GM12878 (cell line): ENCODE measurements around the gene AGTRAP. TPM values are rescaled to one million over a fixed set of nuclear protein-coding genes. Genes with fewer than 3 reads are reported as not detected.

ENCODE experiments used
- ATAC-seq: fragments of 200-7000 bp; cut with Tn5 transposase; 3 replicates; pipeline ENCODE4 v1.9.1; 2020; ENCODE audit warnings: mild to moderate bottlenecking, moderate library complexity
- BruUV-seq: library from RNA; stranded (reverse); fragments of 400-500 nt; replicated peaks from 2 replicates; lab custom pipeline; 2021; lab: Mats Ljungman, UMichigan
- CTCF ChIA-PET: fragments of 300-600 bp; sonication (Branson Sonifier 250); formaldehyde crosslinking; extraction: SDS; loops from one replicate; lab custom pipeline; 2021; ENCODE audit warnings: inconsistent platforms; lab: Yijun Ruan, JAX
- POLR2A ChIA-PET: fragments of 350-600 bp; formaldehyde crosslinking; extraction: SDS; loops from one replicate; lab custom pipeline; 2021; ENCODE audit warnings: inconsistent platforms; lab: Charles Lee
- RAD21 ChIA-PET: fragments of 300-600 bp; sonication (Branson Sonifier 250); formaldehyde crosslinking; loops from one replicate; lab custom pipeline; 2023; ENCODE audit warnings: antibody characterized with exemption; ENCODE audit not compliant: unreplicated experiment; lab: Charles Lee
- SMC1A ChIA-PET: fragments of 300-600 bp; sonication (Branson Sonifier 250); formaldehyde crosslinking; loops from one replicate; lab custom pipeline; 2023; ENCODE audit not compliant: unreplicated experiment, uncharacterized antibody; lab: Charles Lee
- DNase-seq: peaks from one replicate; pipeline ENCODE4 v3.0.0-alpha.2; 2011; ENCODE audit warnings: low read depth, low spot score
- FAIRE-seq: peaks from 3 replicates; lab custom pipeline; 2011; peaks lifted over from hg19 to GRCh38; lab: Jason Lieb, UNC
- H2AFZ ChIP-seq: 2 replicates; pipeline ENCODE4 v1.6.0; 2011; ENCODE audit warnings: low read depth, low read length, control low read depth; ENCODE audit not compliant: control insufficient read depth
- H3K27ac ChIP-seq: 2 replicates; pipeline ENCODE4 v1.5.1; 2011; ENCODE audit warnings: control low read depth; ENCODE audit not compliant: control insufficient read depth, insufficient read depth
- H3K27me3 ChIP-seq, 2 experiments: replicated peaks in 1 of 2; 2 replicates each; pipeline versions ENCODE4 v1.6.0 to v1.6.1; 2011; ENCODE audit warnings: low read length in 1 of 2; ENCODE audit not compliant: control insufficient read depth in 2 of 2, insufficient read depth in 2 of 2
- H3K36me3 ChIP-seq, 2 experiments: 2 replicates each; pipeline ENCODE4 v1.5.1; 2011; ENCODE audit warnings: low read length in 1 of 2; ENCODE audit not compliant: control insufficient read depth in 2 of 2, insufficient read depth in 2 of 2
- H3K4me1 ChIP-seq: 2 replicates; pipeline ENCODE4 v1.6.1; 2011; ENCODE audit warnings: mild to moderate bottlenecking, low read length, moderate library complexity, mixed read lengths; ENCODE audit not compliant: control insufficient read depth, insufficient read depth
- H3K4me2 ChIP-seq: 2 replicates; pipeline ENCODE4 v1.6.0; 2011; ENCODE audit warnings: control low read depth; ENCODE audit not compliant: control insufficient read depth, insufficient read depth
- H3K4me3 ChIP-seq: fragments of 200-600 bp; sonication (generic); 2 replicates; pipeline ENCODE4 v1.5.1; 2016
- H3K79me2 ChIP-seq: 2 replicates; pipeline ENCODE4 v1.6.0; 2011; ENCODE audit warnings: low read length; ENCODE audit not compliant: control insufficient read depth, insufficient read depth
- H3K9ac ChIP-seq: 2 replicates; pipeline ENCODE4 v1.8.0; 2011; ENCODE audit warnings: low read length, control low read depth, mixed read lengths; ENCODE audit not compliant: control insufficient read depth, insufficient read depth
- H3K9me3 ChIP-seq: replicated peaks from 3 replicates; pipeline ENCODE4 v1.5.1; 2011; ENCODE audit warnings: mild to moderate bottlenecking, low read length; ENCODE audit not compliant: control insufficient read depth, insufficient read depth
- H4K20me1 ChIP-seq: 2 replicates; pipeline ENCODE4 v1.6.0; 2011; ENCODE audit not compliant: control insufficient read depth, insufficient read depth
- BACH1 ChIP-seq: fragments of 450-650 bp; IDR thresholded peaks from 2 replicates; pipeline ENCODE4 v1.6.1; 2017; ENCODE audit warnings: mild to moderate bottlenecking, borderline replicate concordance
- BCLAF1 ChIP-seq: fragments of 450-650 bp; IDR thresholded peaks from 2 replicates; pipeline ENCODE4 v1.6.1; 2017; ENCODE audit warnings: antibody characterized with exemption, mild to moderate bottlenecking, moderate library complexity
- EGR1 ChIP-seq, 2 experiments: IDR thresholded peaks; 1 replicate in 1 of 2; 2 replicates in 1 of 2; pipeline ENCODE4 v1.6.1; 2011 to 2012; ENCODE audit warnings: low read depth in 2 of 2, low read length in 2 of 2, borderline replicate concordance in 1 of 2, mild to moderate bottlenecking in 1 of 2, moderate library complexity in 1 of 2
- GATAD2B ChIP-seq: fragments of 450-650 bp; conservative IDR thresholded peaks from 2 replicates; pipeline ENCODE4 v1.6.1; 2017; ENCODE audit warnings: low read depth, mild to moderate bottlenecking, moderate library complexity
- HDGF ChIP-seq: fragments of 450-650 bp; IDR thresholded peaks from 2 replicates; pipeline ENCODE4 v1.6.1; 2016; ENCODE audit warnings: antibody characterized with exemption
- PAX5 ChIP-seq: IDR thresholded peaks from 2 replicates; pipeline ENCODE4 v1.6.1; 2011; ENCODE audit warnings: low read depth, low read length, borderline replicate concordance
- RAD21 ChIP-seq: IDR thresholded peaks from 2 replicates; pipeline ENCODE4 v1.6.1; 2011; ENCODE audit warnings: mild to moderate bottlenecking, low read depth, low read length, moderate library complexity; ENCODE audit not compliant: insufficient read depth
- SIX5 ChIP-seq: IDR thresholded peaks from 2 replicates; pipeline ENCODE4 v1.6.1; 2011; ENCODE audit warnings: mild to moderate bottlenecking, low read depth, low read length, moderate library complexity; ENCODE audit not compliant: severe bottlenecking
- SRF ChIP-seq, 2 experiments: IDR thresholded peaks; 2 replicates each; pipeline ENCODE4 v1.6.1; 2011; ENCODE audit warnings: low read depth in 2 of 2, low read length in 2 of 2, mild to moderate bottlenecking in 1 of 2, moderate library complexity in 1 of 2
- STAT3 ChIP-seq: IDR thresholded peaks from 2 replicates; pipeline ENCODE4 v1.6.1; 2011; ENCODE audit warnings: low read depth, low read length, improper control_type of control experiment
- SUZ12 ChIP-seq: fragments of 200-600 bp; sonication (generic); IDR thresholded peaks from one replicate; pipeline ENCODE4 v1.6.1; 2018; ENCODE audit warnings: antibody characterized with exemption, mild to moderate bottlenecking; ENCODE audit not compliant: unreplicated experiment
- TCF3 ChIP-seq: IDR thresholded peaks from 2 replicates; pipeline ENCODE4 v1.6.1; 2012; ENCODE audit warnings: low read depth, mild to moderate bottlenecking, low read length, borderline replicate concordance; ENCODE audit not compliant: insufficient read depth
- WRNIP1 ChIP-seq: IDR thresholded peaks from 2 replicates; pipeline ENCODE4 v1.6.1; 2011; ENCODE audit warnings: low read depth, low read length, improper control_type of control experiment, borderline replicate concordance
- ZNF687 ChIP-seq: fragments of 450-650 bp; IDR thresholded peaks from 2 replicates; pipeline ENCODE4 v1.6.1; 2017; ENCODE audit warnings: mild to moderate bottlenecking, moderate library complexity
- WGBS: methylation state at CpG from one replicate; pipeline ENCODE4 v1.1.6; 2016; ENCODE audit warnings: low lambda C conversion rate; ENCODE audit not compliant: insufficient replicate concordance, insufficient coverage; ENCODE audit errors: missing lambda C conversion rate; 5-methylcytosine and 5-hydroxymethylcytosine counted together
- in situ Hi-C: fragments of 300-500 bp; cut with MboI; formaldehyde crosslinking; loops from 9 replicates; pipeline ENCODE4 v1.14.3; 2018; ENCODE audit warnings: mixed read lengths
- intact Hi-C: fragments of 100-400 bp; cut with micrococcal nuclease; formaldehyde crosslinking; loops from one replicate; pipeline ENCODE4 v1.14.2; 2022; ENCODE audit not compliant: unreplicated experiment
- polyA plus RNA-seq, 11 experiments: library from polyadenylated mRNA; depleted of rRNA in 4 of 11; unstranded in 6 of 11; stranded (reverse) in 5 of 11; fragments of >200 nt; fragmentation: Nextera tagmentation in 4 of 11; fragmentation: Illumina TruSeq in 1 of 11; extraction: Ambion mirVana in 4 of 11; extraction: Trizol in 1 of 11; gene quantifications; 1 replicate in 1 of 11; 2 replicates in 10 of 11; pipeline versions ENCODE4 v1.2.1 to v1.2.3, GENCODE V29; 2011 to 2016; ENCODE audit warnings: inconsistent platforms in 2 of 11, missing spikeins in 2 of 11, low read depth in 1 of 11
- total RNA-seq, 4 experiments: library from RNA; depleted of rRNA in 3 of 4; stranded (reverse); fragments of >200 nt in 3 of 4; fragmentation: Illumina TruSeq in 1 of 4; extraction: Trizol in 1 of 4; gene quantifications; 2 replicates each; pipeline versions ENCODE4 v1.2.1 to v1.2.3, GENCODE V29; 2013 to 2021
- TF ChIP-seq, protein P1 (sequence below): IDR thresholded peaks from 2 replicates; pipeline ENCODE4 v1.6.1; 2012; ENCODE audit warnings: low read depth, low read length, improper control_type of control experiment

Gene AGTRAP
- total and polyA plus RNA-seq, 10 of the 15 experiments (the other 5 are each of a cell fraction or from before 2014, with no cell fraction given), result 3.0 to 17.4 (median 10.2) TPM

DNA sequence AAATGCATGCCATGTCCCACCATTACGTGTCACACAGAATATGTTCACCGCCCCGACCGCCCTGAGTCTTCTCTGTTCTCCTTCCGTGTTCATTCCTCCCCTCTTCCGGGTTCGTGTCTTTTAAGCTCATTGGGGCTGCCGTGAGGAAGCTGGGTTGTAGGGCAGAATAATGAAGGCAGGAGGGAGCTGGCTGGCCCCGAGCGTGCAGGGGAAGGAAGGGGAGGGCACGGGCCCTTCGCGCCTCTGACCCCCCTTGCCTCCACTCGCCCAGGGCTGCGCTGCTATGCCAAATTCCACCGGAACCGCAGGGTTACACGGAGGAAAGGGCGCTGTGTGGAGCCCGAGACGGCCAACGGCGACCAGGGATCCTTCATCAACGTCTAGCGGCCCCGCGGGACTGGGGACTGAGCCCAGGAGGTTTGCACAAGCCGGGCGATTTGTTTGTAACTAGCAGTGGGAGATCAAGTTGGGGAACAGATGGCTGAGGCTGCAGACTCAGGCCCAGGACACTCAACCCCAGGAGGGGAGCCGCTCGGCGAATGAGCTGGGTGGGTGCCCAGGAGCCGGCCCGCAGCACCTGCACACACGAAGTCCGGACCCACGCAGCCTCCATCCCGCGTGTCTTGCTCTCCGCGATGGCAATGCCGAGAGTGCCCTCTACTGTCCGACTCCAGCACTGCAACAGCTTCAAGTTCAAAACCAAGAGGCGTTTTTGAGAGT is 16.5 kb upstream of the AGTRAP start (continued):
- peak; percentile 77; the same call in 1 of the 2 replicates for TF ChIP-seq BACH1
- 0 out of 2 replicates have a peak, but pooled peaks have one; percentile 68 for TF ChIP-seq GATAD2B
- peak; percentile 91 for TF ChIP-seq RAD21
- TF ChIP-seq TCF3, result 0 out of 2 replicates have a peak, but pooled peaks have one; percentile 50
- TF ChIP-seq BCLAF1, result no peak
- no peak for TF ChIP-seq STAT3
- TF ChIP-seq SUZ12, result no peak
- TF ChIP-seq, protein P1, sequence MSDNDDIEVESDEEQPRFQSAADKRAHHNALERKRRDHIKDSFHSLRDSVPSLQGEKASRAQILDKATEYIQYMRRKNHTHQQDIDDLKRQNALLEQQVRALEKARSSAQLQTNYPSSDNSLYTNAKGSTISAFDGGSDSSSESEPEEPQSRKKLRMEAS, result 0 out of 2 replicates have a peak, but pooled peaks have one; percentile 33
- TF ChIP-seq, all 136 proteins: peak for 12

DNA sequence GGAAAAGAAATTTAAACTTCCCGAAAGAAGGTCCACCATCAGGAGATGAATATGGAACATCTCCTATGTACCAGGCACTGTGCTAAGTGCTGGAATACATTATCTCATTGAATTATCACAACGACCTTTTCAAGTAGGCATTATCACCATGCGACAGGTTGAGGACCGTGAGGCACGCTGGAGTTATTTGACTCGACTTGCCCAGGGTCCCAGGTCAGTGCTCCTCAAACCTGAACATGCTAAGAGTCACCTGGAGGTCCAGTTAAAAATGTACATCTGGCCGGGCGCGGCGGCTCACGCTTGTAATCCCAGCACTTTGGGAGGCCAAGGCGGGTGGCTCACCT is 15.9 kb upstream of the AGTRAP start:
- H3K27ac ChIP-seq, result no peak overlapping the region
- no peaks in the 10 kb centered on the region for H3K9me3 ChIP-seq
- H3K4me3 ChIP-seq, result no peak overlapping the region
- CTCF ChIA-PET, result interaction anchor here (0.6 to 3.9 kb wide), 22 partner anchors 10 to 1075 kb away, joined by 3 to 36 read pairs (median 6); partner anchors contain the start of genes AGTRAP, FBXO2 and FBXO6
- SMC1A ChIA-PET, result interaction anchor here (0.6 to 2.6 kb wide), 8 partner anchors 12 to 86 kb away, joined by 3 to 14 read pairs (median 4); partner anchors contain the start of gene FBXO6
- FAIRE-seq (no peak), ATAC-seq (no peak), DNase-seq (no peak)
- 51% methylated on average over 12 of the region's 12 CpGs for WGBS
- 0 out of 2 replicates have a peak overlapping the region, but pooled peaks have one; percentile 5 for H3K4me2 ChIP-seq
- H4K20me1 ChIP-seq, result no peaks in the 10 kb centered on the region
- in situ Hi-C loops, result no loop called here
- intact Hi-C loops, result no loop called here
- POLR2A ChIA-PET, result interaction anchor here (1.1 kb wide), 1 partner anchor 56 kb away, joined by 4 read pairs; the partner anchor contains the start of gene FBXO6
- no TSS peak for BruUV-seq
- peaks cover 5% of the 10 kb centered on the region; the same call in 1 of the 2 replicates for H3K4me1 ChIP-seq
- H3K79me2 ChIP-seq, result no peaks in the 10 kb centered on the region
- no peaks in the 10 kb centered on the region for H3K27me3 ChIP-seq
- no peak overlapping the region for H3K9ac ChIP-seq
- no peaks in the 10 kb centered on the region for H3K36me3 ChIP-seq
- H2AFZ ChIP-seq, result no peak overlapping the region
- RAD21 ChIA-PET, result interaction anchor here (0.6 to 3.1 kb wide), 11 partner anchors 38 to 683 kb away, joined by 3 to 28 read pairs (median 5); partner anchors contain the start of gene FBXO6
- TF ChIP-seq PAX5 (no peak), EGR1 (IDR thresholded peaks at IDR 0.05; ENCODE audit: borderline replicate concordance in 1 of 2, low read depth in 2 of 2, low read length in 2 of 2) (no peak), ZNF687 (no peak), BACH1 (no peak), SRF (IDR thresholded peaks at IDR 0.05; ENCODE audit: low read depth in 2 of 2, low read length in 2 of 2) (no peak), HDGF (no peak), SIX5 (no peak), WRNIP1 (no peak)
